RCC 7860 (cell line): Measurements from ENCODE around the gene ZNF385B.

Source experiments
- DNase-seq: peaks from one replicate; pipeline ENCODE4 v3.0.0-alpha.2; 2015; ENCODE audit warnings: low spot score
- FAIRE-seq: peaks from 2 replicates; lab custom pipeline; 2012; peaks lifted over from hg19 to GRCh38; lab: Jason Lieb, UNC

Gene ZNF385B

GRCh38 chr2:179857236-179857635, 4.2 kb downstream of the ZNF385B start:
- DNase-seq, result no peak
- no peak for FAIRE-seq

DNA sequence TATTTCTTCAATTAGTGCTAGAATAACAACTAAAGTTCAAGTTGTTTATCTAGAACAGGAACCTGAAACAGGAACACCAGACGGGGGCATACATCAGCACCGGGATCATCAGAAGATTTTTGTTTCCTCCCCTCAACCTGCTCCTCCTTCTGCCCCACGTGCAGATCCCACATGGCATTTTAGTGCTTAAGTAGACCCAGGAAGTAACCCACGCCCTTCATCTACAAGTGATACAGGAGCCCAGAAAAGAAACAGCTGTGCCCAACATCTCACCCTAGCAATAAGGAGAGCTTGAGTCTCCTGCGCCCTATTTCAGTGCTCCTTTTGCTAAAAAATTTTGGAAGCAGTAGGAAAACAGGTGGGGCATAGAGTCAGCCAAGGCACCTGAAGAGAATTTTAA, 5.2 kb downstream of the ZNF385B start:
- DNase-seq (no peak), FAIRE-seq (no peak)

- FAIRE-seq, result no peak
- DNase-seq, result no peak
Observed at GRCh38 chr2:179855673-179856072, 5.7 kb downstream of the ZNF385B start.

DNA sequence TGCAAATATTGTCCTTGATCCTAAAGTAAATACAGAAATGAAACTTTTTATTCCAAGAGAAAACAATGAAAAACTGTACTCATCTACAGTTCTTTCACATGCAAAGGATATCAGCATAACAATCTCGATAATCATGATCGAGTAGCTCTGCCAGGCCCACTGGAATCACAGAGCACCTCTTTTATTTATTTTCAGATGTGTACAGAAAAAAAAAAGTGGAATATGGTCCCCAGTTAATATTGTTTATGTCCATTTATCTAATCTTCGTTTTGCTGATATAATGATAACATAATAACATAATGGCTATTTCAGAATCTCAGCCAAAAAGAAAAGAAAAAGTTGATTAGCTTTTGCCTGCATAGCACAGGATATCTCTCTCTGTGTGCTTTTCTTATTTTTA, 6.5 kb downstream of the ZNF385B start:
- FAIRE-seq, result no peak
- DNase-seq, result no peak

- no peak for FAIRE-seq
- DNase-seq, result no peak
Observed at GRCh38 chr2:179853108-179853507, 8.3 kb downstream of the ZNF385B start.

DNA sequence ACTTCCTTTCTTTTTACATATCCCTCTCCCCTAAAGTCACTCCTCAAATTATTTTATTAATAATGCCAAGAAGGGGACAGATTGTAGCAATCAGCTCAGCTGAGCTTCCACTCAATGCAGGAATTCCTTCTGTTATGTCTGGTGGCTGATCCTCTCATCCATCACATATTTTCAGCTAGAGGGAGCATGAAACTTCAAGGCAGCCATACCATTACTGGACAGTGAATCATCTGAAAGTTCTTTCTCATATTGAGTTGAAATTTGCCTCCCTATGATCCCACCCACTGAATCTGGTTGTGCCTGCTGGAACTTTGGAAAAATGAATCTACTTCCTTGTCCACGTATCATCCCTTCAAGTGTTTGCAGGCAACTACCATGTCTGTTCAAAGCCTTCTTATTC, 11.2 kb downstream of the ZNF385B start:
- no peak for DNase-seq
- FAIRE-seq, result no peak

DNA sequence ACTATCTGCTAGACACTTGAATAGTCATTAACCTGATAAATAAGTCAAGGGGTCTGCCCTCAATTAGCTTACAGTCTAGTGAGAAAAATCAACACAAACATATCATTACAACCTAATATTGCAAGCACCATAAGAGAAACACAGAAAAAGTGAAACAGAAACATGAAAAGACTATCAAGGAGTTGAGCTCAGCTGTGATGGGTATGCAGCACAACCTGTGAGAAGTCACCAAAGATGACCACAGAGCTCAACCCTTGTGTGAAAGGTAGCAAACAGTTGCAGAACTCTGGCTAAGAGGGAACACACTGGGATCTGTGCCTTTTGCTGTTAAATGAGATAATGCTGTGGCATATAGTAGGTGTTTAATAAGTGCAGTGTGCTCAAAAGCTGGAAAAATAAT, 11.7 kb downstream of the ZNF385B start:
- FAIRE-seq (no peak), DNase-seq (no peak)

- DNase-seq (no peak), FAIRE-seq (no peak)
Observed at GRCh38 chr2:179843541-179843940, 17.9 kb downstream of the ZNF385B start.

GRCh38 chr2:179842498-179843153, 18.8 kb downstream of the ZNF385B start:
- DNase-seq, result no peak
- FAIRE-seq, result no peak

DNA sequence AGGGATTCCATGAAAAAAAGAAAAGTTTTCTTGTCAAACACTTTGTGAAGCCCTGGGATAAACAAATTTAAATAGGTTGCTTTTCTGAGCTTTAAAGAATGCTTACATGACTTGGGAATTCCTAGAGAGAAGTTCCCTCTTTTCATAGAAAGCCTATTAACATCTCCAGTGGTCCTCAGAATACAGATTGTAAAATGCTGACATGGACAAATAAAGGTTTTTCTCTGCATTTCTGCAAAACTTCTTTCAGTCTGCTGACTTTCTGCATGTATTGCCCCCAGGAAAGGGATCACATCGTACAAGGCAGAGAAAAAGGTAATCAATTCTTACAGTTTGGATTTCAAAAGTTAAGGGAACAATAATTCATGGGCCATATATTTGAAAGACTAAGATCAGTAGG, 20.6 kb downstream of the ZNF385B start:
- FAIRE-seq (no peak), DNase-seq (no peak)

DNA sequence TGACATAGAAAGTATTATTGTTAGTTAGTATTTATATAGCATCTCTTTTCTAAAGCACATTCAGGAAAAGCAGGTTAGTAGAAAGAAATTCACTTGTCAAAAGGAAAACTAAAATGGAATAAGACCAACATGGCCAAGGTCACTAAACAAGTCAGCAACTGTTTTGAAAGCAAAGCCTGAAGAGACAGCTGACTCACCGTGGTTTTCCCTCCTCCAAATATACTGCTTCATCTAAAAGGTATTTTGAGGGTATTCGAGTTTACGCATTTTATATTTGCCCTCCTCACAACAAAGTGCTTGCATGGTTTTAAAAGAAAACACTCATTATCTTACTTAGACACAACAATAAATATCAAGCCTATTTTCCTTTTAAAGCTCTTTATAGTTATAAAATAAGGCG, 24.0 kb downstream of the ZNF385B start:
- FAIRE-seq (no peak), DNase-seq (no peak)

DNA sequence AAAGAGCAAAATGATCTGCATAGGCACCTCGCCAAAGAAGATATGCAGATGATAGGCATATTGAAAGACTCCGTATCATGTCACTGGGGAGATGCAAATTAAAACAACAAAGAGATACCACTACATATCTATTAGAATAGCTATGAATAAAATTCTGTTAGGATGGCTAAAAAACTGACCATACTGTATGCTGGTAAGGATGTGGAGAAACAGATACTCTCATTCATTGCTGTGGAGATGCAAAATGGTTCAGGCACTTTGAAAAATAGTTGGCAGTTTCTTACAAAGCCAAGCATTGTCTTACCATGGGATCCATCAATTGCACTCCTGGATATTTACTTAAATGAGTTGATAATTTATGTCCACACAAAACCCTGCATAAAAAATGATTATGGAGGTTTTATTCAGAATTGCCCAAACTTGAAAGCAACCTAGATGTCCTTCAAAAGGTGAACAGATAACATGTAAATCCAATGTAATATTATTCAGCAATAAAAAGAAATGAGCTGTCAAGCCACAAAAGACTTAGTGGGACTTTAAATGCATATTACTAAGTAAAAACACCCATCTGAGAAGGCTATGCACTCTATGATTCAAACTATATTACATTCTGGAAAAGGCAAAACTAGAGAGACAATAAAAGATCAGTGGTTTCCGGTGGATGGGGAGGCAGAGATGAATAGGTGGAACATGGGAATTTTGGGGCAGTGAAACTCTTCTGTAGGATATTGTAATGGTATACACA, 31.2 kb downstream of the ZNF385B start:
- FAIRE-seq (no peak), DNase-seq (no peak)

- DNase-seq (no peak), FAIRE-seq (no peak)
Observed at GRCh38 chr2:179826297-179826696, 35.1 kb downstream of the ZNF385B start.

- no peak for DNase-seq
- no peak for FAIRE-seq
Observed at GRCh38 chr2:179825494-179825893, 35.9 kb downstream of the ZNF385B start.

DNA sequence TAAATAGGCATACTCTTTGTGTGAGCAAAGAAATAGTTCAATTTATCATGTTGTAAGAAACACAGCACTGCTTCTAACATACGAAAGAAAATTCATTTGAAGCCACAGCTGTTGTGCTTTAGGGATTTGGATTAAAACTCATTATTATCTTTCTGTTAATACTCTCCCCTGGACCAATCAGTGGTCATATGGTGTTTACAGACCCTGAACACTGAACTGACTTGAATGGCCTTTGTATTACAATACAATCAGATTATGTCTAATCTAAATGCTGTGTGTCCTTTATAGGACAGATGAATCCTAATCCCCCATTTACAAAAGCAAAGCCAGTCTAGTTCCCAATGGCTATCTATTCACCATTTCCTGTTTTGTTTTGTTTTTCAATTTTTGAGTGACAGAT, 36.5 kb downstream of the ZNF385B start:
- FAIRE-seq, result no peak

DNA sequence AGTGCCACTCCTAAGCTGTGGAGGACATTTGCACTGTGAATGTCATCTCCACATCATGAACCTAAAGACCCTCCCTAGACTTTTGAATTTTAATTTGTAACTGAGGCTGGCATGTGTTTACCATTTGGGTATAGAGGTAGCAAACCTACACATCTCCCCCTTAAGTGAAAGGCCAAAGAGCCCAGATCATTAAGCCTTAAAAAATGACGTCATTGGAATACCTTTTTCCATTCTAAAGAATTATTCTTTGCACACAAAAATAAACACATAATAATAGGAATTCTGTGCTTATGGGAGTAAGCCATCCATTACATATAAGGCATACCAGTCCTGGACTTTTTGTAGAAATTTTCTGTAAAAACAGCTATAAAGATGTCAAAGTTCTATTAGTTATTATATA, 38.9 kb downstream of the ZNF385B start:
- DNase-seq, result no peak
- no peak for FAIRE-seq

More for the DNA sequence above, 36.5 kb downstream of the ZNF385B start:
- DNase-seq, result no peak

DNA sequence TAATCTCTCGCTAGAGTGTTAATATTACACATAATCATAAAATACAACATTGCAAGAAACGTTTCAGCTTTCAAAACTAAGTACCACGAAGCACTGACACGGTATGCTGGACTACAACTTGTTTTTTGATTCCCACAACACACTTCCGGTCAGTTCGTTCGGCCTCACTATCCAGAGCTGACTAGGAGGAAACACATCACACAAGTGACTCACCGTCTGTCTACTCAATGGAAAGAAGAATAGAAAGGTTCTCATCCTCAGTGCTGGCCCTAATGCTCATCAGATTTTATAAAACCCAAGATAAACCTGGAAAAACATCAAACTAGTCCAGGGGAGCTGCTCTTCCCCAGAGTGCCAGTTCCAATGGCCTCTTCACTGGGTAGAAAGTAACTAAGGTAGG, 42.9 kb downstream of the ZNF385B start:
- FAIRE-seq (no peak), DNase-seq (peak; percentile 43)

DNA sequence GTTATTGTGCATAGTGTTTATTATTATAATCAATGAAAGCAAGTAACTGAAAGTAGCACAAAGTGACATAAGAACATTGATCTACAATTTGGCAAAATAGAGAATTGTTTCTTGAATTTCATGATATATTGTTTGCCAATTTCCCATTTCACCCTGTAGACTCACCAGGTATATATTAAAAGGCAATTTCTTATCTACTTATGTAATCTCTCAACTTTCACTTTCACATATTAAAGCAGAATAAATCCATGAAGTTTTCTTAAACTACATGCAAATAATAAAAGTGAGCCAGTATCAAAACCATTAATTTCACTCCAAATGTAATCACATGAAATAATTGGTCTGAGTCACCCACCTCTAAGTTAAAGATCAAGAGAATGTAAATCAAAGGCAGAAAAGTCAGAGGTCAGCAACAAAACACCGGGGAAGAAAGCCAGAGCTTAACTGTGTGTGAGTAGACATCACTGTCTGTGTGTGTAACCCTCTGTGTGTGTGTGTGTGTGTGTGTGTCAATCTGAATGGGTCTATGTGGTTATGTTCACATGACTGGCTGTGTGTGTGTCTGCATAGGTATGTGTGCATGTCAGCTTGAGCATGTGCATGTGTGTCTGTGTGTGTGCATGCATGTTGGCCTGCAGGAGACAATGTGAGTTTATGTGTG, 44.1 kb downstream of the ZNF385B start:
- DNase-seq (no peak), FAIRE-seq (no peak)

DNA sequence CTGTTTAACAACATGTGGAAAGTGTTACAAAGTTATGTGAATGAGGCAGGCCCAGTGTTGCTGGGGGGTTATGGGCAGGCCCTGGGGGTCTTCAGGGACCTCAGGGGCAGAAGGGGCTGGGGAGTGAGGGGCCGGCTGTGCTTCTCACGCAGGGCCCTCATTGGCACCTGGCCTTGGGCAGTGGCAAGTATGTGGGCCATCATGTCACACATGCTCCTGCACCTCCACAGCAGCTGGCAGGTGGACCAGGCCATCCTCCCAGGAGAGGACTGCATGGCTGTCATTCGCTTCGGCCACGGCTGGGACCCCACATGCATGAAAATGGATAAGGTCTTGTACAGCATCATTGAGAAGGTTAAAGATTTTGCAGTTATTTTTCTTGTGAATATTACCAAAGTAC, 47.4 kb downstream of the ZNF385B start:
- no peak for FAIRE-seq
- no peak for DNase-seq

- no peak for DNase-seq
Observed at GRCh38 chr2:179812501-179812900, 48.9 kb downstream of the ZNF385B start.

DNA sequence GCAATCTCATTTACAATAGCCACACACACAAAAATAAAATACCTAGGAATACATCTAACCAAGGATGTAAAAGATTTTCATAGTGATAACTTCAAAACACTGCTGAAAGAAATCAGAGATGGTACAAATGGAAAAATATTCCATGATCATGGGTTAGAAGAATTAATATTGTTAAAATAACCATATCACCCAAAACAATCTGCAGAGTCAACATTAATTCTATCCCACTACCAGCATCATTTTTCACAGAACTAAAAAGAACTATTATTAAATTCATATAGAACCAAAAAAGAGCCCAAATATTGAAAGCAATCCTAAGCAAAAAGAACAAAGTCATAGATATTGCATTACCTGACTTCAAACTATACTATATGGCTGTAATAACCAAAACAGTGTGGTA, 50.4 kb downstream of the ZNF385B start:
- DNase-seq, result no peak
- no peak for FAIRE-seq

More at GRCh38 chr2:179812501-179812900, 48.9 kb downstream of the ZNF385B start:
- FAIRE-seq, result no peak

GRCh38 chr2:179809606-179810005, 51.8 kb downstream of the ZNF385B start:
- DNase-seq (no peak), FAIRE-seq (no peak)
